Ishikawa (cell line): ENCODE data around the gene CFAP52.

ENCODE experiments used
- CEBPB ChIP-seq: IDR thresholded peaks from 2 replicates; pipeline ENCODE4 v1.6.1; 2012
- CREB1 ChIP-seq: IDR thresholded peaks from 2 replicates; pipeline ENCODE4 v1.6.1; 2012; ENCODE audit warnings: low read depth
- EGR1 ChIP-seq: IDR thresholded peaks from 2 replicates; pipeline ENCODE4 v1.6.1; 2012
- EP300 ChIP-seq: IDR thresholded peaks from 2 replicates; pipeline ENCODE4 v1.6.1; 2012; ENCODE audit warnings: borderline replicate concordance
- FOXM1 ChIP-seq: IDR thresholded peaks from 2 replicates; pipeline ENCODE4 v1.6.1; 2012; ENCODE audit warnings: low read depth, borderline replicate concordance
- NFIC ChIP-seq: IDR thresholded peaks from 2 replicates; pipeline ENCODE4 v1.6.1; 2012
- RAD21 ChIP-seq: IDR thresholded peaks from 2 replicates; pipeline ENCODE4 v1.6.1; 2012; ENCODE audit warnings: low read depth
- REST ChIP-seq: IDR thresholded peaks from 2 replicates; pipeline ENCODE4 v1.6.1; 2012; ENCODE audit warnings: low read depth, mild to moderate bottlenecking
- TAF1 ChIP-seq: IDR thresholded peaks from 2 replicates; pipeline ENCODE4 v1.6.1; 2012; ENCODE audit warnings: low read depth, mild to moderate bottlenecking
- TCF12 ChIP-seq: IDR thresholded peaks from 2 replicates; pipeline ENCODE4 v1.6.1; 2012; ENCODE audit warnings: low read depth
- TEAD4 ChIP-seq: IDR thresholded peaks from 2 replicates; pipeline ENCODE4 v1.6.1; 2012
- USF1 ChIP-seq: IDR thresholded peaks from 2 replicates; pipeline ENCODE4 v1.6.1; 2012
- YY1 ChIP-seq: IDR thresholded peaks from 2 replicates; pipeline ENCODE4 v1.6.1; 2012; ENCODE audit warnings: low read depth
- ZBTB7A ChIP-seq: IDR thresholded peaks from 2 replicates; pipeline ENCODE4 v1.6.1; 2012; ENCODE audit warnings: low read depth
- TF ChIP-seq, protein P1 (sequence below): IDR thresholded peaks from 2 replicates; pipeline ENCODE4 v1.6.1; 2012

CFAP52 gene

GRCh38 chr17:9571201-9571600 is 5.2 kb upstream of the CFAP52 start:
- TF ChIP-seq REST (no peak), YY1 (no peak)

DNA sequence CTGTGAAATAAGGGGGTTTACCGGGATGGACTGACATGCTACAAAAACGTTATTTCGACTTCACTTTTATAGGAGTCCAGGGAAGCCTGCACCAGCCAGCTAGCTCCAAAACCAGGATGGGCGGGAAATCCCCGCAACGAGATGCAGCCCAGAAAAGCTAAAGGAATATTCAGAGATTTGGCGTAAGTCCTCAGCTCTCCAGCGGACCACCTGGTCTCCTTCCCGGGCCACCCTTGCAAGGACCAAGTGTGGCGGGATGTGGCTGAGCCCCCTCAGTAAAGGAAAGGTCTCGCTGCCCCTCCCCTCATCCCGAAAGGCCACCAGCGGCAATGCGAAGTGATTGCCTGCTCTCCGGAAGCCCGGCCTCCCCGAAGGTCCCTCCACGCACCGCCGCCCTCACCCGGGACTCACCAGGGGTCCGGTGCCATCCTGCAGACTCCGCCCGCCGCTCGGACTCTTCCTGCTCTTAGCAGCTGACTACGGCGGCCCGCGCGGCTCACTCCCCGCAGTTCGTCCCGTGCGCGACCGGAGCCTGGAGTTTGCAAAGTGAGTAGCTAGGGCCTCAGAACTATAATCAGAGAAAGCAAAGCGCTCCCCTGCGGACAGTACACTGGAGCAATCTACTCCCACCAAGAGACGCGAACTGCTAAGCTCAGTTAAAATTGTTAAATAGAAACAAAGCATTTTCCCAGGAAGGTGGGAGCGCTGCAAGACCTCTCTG is 901 bp upstream of the CFAP52 start, which contains the start of gene STX8:
STX8 (minus strand) TSS at position 440 of the 721 bp plus-strand sequence; CDS start at position 428, 12 bp downstream.
- TF ChIP-seq ZBTB7A, result peak; percentile 70
- no peak for TF ChIP-seq CREB1
- TF ChIP-seq, protein P1, sequence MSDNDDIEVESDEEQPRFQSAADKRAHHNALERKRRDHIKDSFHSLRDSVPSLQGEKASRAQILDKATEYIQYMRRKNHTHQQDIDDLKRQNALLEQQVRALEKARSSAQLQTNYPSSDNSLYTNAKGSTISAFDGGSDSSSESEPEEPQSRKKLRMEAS, result peak; percentile 69
- TF ChIP-seq USF1, result peak; percentile 88
- no peak for TF ChIP-seq TEAD4
- TF ChIP-seq RAD21, result 0 out of 2 replicates have a peak, but pooled peaks have one; percentile 7
- peak; percentile 63 for TF ChIP-seq TCF12
- 0 out of 2 replicates have a peak, but pooled peaks have one; percentile 25 for TF ChIP-seq EP300
- TF ChIP-seq TAF1, result peak; percentile 67
- TF ChIP-seq CEBPB, result peak; percentile 3; the same call in 1 of the 2 replicates
- no peak for TF ChIP-seq EGR1
- TF ChIP-seq YY1, result peak; percentile 53
- TF ChIP-seq NFIC, result no peak
- TF ChIP-seq REST, result no peak
- no peak for TF ChIP-seq FOXM1

GRCh38 chr17:9577373-9577709 is 899 bp downstream of the CFAP52 start:
- TF ChIP-seq REST (no peak), CREB1 (no peak), FOXM1 (no peak), TCF12 (no peak), EGR1 (no peak), EP300 (no peak), YY1 (no peak), TAF1 (no peak), USF1 (no peak), CEBPB (no peak), RAD21 (no peak), TEAD4 (no peak), ZBTB7A (no peak), NFIC (no peak)
- TF ChIP-seq, protein P1, result no peak

DNA sequence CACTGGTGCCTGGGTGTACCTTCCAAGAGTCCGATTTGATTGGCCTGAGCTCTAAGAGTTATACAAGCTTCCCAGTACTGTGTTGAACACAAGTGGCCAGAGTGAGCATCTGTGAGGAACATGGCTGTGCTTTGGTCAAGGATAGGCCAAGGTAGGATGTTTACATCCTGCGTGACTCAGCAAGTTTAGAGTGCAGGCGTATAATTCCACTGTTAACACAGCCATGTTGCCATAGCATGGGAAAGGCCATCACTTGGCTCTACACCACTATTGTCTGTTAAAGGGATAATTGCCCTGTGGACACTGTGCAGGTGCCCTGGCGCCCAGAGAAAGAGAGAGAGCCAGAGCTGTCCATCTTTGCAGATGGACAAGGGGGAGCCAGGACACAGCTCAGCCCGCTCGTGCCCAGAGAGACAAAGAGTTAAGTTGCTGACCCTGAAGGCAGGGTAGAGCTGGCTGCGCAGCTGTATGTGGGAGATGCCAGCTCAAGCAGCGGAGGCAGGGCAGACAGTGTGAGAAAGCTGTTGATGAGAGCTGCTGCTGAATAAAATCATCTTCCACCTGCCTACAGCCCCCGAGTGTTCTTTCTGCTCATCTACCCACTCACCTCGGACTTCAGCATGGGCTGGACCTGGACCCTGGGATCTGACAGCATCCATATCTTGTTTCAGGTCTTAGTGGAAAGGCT is 11.7 kb downstream of the CFAP52 start:
- TF ChIP-seq CEBPB (no peak), CREB1 (no peak), TCF12 (no peak), EP300 (no peak), TAF1 (no peak)
